HEK293 (cell line): ENCODE results near the gene CCR9.

Experiments used
- CTCF ChIA-PET: fragments of 350-600 bp; formaldehyde crosslinking; extraction: SDS; loops from one replicate; lab custom pipeline; 2021; ENCODE audit warnings: antibody characterized with exemption; lab: Yijun Ruan, JAX
- POLR2A ChIA-PET: fragments of 300-600 bp; formaldehyde crosslinking; extraction: SDS; loops from one replicate; lab custom pipeline; 2020; ENCODE audit warnings: antibody characterized with exemption, inconsistent platforms; lab: Yijun Ruan, JAX
- H3K27ac ChIP-seq: fragments of 200-500 bp; sonication (Bioruptor generic); 2 replicates; pipeline ENCODE4 v1.5.1; 2014; ENCODE audit warnings: low read depth, low read length, control low read depth, inconsistent platforms; ENCODE audit errors: extremely low read depth
- H3K36me3 ChIP-seq, 2 experiments: fragments of 200-500 bp in 1 of 2; sonication (Bioruptor generic) in 1 of 2; 1 replicate in 1 of 2; 2 replicates in 1 of 2; pipeline ENCODE4 v1.5.1; 2014 to 2017; ENCODE audit warnings: inconsistent platforms in 2 of 2, low read length in 2 of 2; ENCODE audit not compliant: control insufficient read depth in 2 of 2, insufficient read depth in 1 of 2
- H3K4me1 ChIP-seq: fragments of 200-500 bp; sonication (Bioruptor generic); 2 replicates; pipeline ENCODE4 v1.5.1; 2014; ENCODE audit warnings: mild to moderate bottlenecking, low read length, inconsistent platforms; ENCODE audit not compliant: control insufficient read depth, insufficient read depth
- H3K4me3 ChIP-seq: 2 replicates; pipeline ENCODE4 v1.5.1; 2011; ENCODE audit warnings: low read depth, mild to moderate bottlenecking, control low read depth, low read length, moderate library complexity
- H3K9me3 ChIP-seq: fragments of 200-500 bp; sonication (Bioruptor generic); 2 replicates; pipeline ENCODE4 v1.5.1; 2014; ENCODE audit warnings: low read depth, low read length, inconsistent platforms; ENCODE audit not compliant: control insufficient read depth, insufficient read depth
- GLIS1 ChIP-seq: fragments of 450-650 bp; formaldehyde crosslinking; IDR thresholded peaks from 2 replicates; pipeline ENCODE4 v1.5.1; 2016; ENCODE audit warnings: missing biosample characterization, missing genetic modification characterization
- KLF1 ChIP-seq: fragments of 450-650 bp; formaldehyde crosslinking; IDR thresholded peaks from 2 replicates; pipeline ENCODE4 v1.5.1; 2016; ENCODE audit warnings: missing biosample characterization, missing genetic modification characterization
- ZBTB7A ChIP-seq: fragments of 450-650 bp; formaldehyde crosslinking; IDR thresholded peaks from 2 replicates; pipeline ENCODE4 v1.5.1; 2016; ENCODE audit warnings: low read depth, missing biosample characterization, missing genetic modification characterization
- ZBTB8A ChIP-seq: fragments of 450-650 bp; formaldehyde crosslinking; IDR thresholded peaks from 2 replicates; pipeline ENCODE4 v1.5.1; 2016; ENCODE audit warnings: missing biosample characterization, missing genetic modification characterization
- ZIC2 ChIP-seq: fragments of 450-650 bp; formaldehyde crosslinking; IDR thresholded peaks from 2 replicates; pipeline ENCODE4 v1.5.1; 2016; ENCODE audit warnings: missing biosample characterization, missing genetic modification characterization
- ZNF169 ChIP-seq: fragments of 450-650 bp; formaldehyde crosslinking; IDR thresholded peaks from 2 replicates; pipeline ENCODE4 v1.5.1; 2016; ENCODE audit warnings: missing biosample characterization, missing genetic modification characterization
- ZNF223 ChIP-seq: fragments of 450-650 bp; formaldehyde crosslinking; IDR thresholded peaks from 2 replicates; pipeline ENCODE4 v1.5.1; 2016; ENCODE audit warnings: missing biosample characterization, missing genetic modification characterization
- ZNF24 ChIP-seq: fragments of 450-650 bp; formaldehyde crosslinking; IDR thresholded peaks from 2 replicates; pipeline ENCODE4 v1.5.1; 2016; ENCODE audit warnings: missing biosample characterization, missing genetic modification characterization
- ZNF248 ChIP-seq: fragments of 450-650 bp; formaldehyde crosslinking; IDR thresholded peaks from 2 replicates; pipeline ENCODE4 v1.5.1; 2017; ENCODE audit warnings: missing biosample characterization, missing genetic modification characterization
- ZNF266 ChIP-seq: fragments of 450-650 bp; formaldehyde crosslinking; IDR thresholded peaks from 2 replicates; pipeline ENCODE4 v1.5.1; 2016; ENCODE audit warnings: missing biosample characterization, missing genetic modification characterization, low read depth
- ZNF274 ChIP-seq, 2 experiments: fragments of 200-500 bp in 1 of 2; fragments of 450-650 bp in 1 of 2; sonication (Bioruptor generic) in 1 of 2; formaldehyde crosslinking in 1 of 2; IDR thresholded peaks; 2 replicates each; pipeline versions ENCODE4 v1.5.1 to v1.6.1; 2014 to 2016; ENCODE audit warnings: borderline replicate concordance in 1 of 2, inconsistent platforms in 1 of 2, low read length in 1 of 2, missing biosample characterization in 1 of 2, missing genetic modification characterization in 1 of 2
- ZNF292 ChIP-seq: fragments of 450-650 bp; formaldehyde crosslinking; IDR thresholded peaks from 2 replicates; pipeline ENCODE4 v1.5.1; 2016; ENCODE audit warnings: low read depth, missing biosample characterization, missing genetic modification characterization, borderline replicate concordance
- ZNF423 ChIP-seq: fragments of 450-650 bp; formaldehyde crosslinking; IDR thresholded peaks from 2 replicates; pipeline ENCODE4 v1.5.1; 2016; ENCODE audit warnings: missing biosample characterization, missing genetic modification characterization
- ZNF561 ChIP-seq: fragments of 450-650 bp; IDR thresholded peaks from 2 replicates; pipeline ENCODE4 v1.5.1; 2018; ENCODE audit warnings: missing biosample characterization, missing genetic modification characterization, borderline replicate concordance
- ZNF585B ChIP-seq: fragments of 450-650 bp; formaldehyde crosslinking; IDR thresholded peaks from 2 replicates; pipeline ENCODE4 v1.5.1; 2016; ENCODE audit warnings: missing biosample characterization, missing genetic modification characterization
- ZNF621 ChIP-seq: fragments of 450-650 bp; formaldehyde crosslinking; IDR thresholded peaks from 2 replicates; pipeline ENCODE4 v1.5.1; 2017; ENCODE audit warnings: missing biosample characterization, missing genetic modification characterization
- ZNF624 ChIP-seq: fragments of 450-650 bp; formaldehyde crosslinking; IDR thresholded peaks from 2 replicates; pipeline ENCODE4 v1.5.1; 2017; ENCODE audit warnings: missing biosample characterization, missing genetic modification characterization
- ZNF660 ChIP-seq: fragments of 450-650 bp; IDR thresholded peaks from 2 replicates; pipeline ENCODE4 v1.5.1; 2018; ENCODE audit warnings: missing biosample characterization, mild to moderate bottlenecking, missing genetic modification characterization
- ZNF677 ChIP-seq: fragments of 450-650 bp; IDR thresholded peaks from 2 replicates; pipeline ENCODE4 v1.5.0; 2018; ENCODE audit warnings: missing biosample characterization, mild to moderate bottlenecking, missing genetic modification characterization, moderate library complexity
- ZNF76 ChIP-seq: fragments of 450-650 bp; formaldehyde crosslinking; IDR thresholded peaks from 2 replicates; pipeline ENCODE4; 2016; ENCODE audit warnings: low read depth, missing biosample characterization, missing genetic modification characterization, borderline replicate concordance
- ZNF776 ChIP-seq: fragments of 450-650 bp; formaldehyde crosslinking; IDR thresholded peaks from 2 replicates; pipeline ENCODE4 v1.5.0; 2017; ENCODE audit warnings: missing biosample characterization, missing genetic modification characterization, borderline replicate concordance
- TF ChIP-seq, protein P1 (sequence below): fragments of 450-650 bp; formaldehyde crosslinking; IDR thresholded peaks from 2 replicates; pipeline ENCODE4 v1.5.1; 2016; ENCODE audit warnings: missing biosample characterization, missing genetic modification characterization
- TF ChIP-seq, protein P2 (sequence below): fragments of 450-650 bp; formaldehyde crosslinking; IDR thresholded peaks from 2 replicates; pipeline ENCODE4 v1.5.1; 2016; ENCODE audit warnings: missing biosample characterization, missing genetic modification characterization, low read depth
- TF ChIP-seq, protein P3 (sequence below): fragments of 450-650 bp; formaldehyde crosslinking; IDR thresholded peaks from 2 replicates; pipeline ENCODE4 v1.5.1; 2016; ENCODE audit warnings: missing biosample characterization, missing genetic modification characterization
- TF ChIP-seq, protein P4 (sequence below): fragments of 450-650 bp; formaldehyde crosslinking; IDR thresholded peaks from 2 replicates; pipeline ENCODE4 v1.5.1; 2016; ENCODE audit warnings: missing biosample characterization, missing genetic modification characterization

CCR9 gene

DNA sequence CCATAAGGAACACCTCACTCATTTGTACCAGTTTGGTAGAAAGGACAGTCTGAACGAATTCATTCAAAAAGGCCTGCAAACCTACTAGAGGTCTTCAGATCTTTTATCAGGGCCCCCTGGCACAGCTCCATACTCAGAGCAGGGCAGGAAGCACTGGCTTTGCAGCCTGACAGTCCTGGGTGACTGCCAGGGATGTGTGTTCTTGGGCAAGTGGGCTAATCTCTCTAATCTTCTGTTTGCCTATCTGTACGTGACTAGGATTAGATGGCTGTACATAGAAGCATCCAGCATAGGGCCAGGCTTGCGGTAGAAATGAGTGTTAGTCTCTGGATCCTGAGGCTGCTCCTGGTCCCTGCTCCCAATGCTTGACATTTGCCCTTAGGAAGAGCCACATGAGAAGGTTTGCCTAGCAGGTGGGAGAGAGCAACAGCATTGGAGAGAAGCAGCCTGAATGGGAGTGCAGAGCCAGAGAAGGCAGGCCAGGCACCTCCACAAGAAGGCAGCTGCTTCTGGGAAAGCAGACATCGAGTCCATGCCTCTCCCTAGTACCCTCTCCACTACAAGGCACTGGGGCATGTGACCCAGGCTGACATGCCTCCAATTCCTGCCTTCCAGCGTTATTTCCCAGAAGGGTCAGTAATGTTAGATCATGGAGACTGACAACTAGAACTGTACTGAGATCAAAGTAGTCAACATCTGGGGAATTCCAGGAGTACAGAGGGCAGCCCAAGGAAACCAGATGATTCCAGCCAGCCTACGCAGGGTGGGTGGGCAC lies 55.9 kb downstream of the CCR9 start:
- peaks cover 0 to 66% of the 10 kb centered on the region in 2 experiments; a peak in 1 of 3 replicates for H3K36me3 ChIP-seq
- TF ChIP-seq KLF1 (tag by site-specific recombination): no peak
- TF ChIP-seq ZNF561 (tag by site-specific recombination): no peak
- TF ChIP-seq ZNF677: no peak
- no peak for TF ChIP-seq ZNF24 (tag by site-specific recombination)
- TF ChIP-seq ZNF76 (tag by site-specific recombination): no peak
- TF ChIP-seq ZBTB7A: no peak
- TF ChIP-seq, protein P1, sequence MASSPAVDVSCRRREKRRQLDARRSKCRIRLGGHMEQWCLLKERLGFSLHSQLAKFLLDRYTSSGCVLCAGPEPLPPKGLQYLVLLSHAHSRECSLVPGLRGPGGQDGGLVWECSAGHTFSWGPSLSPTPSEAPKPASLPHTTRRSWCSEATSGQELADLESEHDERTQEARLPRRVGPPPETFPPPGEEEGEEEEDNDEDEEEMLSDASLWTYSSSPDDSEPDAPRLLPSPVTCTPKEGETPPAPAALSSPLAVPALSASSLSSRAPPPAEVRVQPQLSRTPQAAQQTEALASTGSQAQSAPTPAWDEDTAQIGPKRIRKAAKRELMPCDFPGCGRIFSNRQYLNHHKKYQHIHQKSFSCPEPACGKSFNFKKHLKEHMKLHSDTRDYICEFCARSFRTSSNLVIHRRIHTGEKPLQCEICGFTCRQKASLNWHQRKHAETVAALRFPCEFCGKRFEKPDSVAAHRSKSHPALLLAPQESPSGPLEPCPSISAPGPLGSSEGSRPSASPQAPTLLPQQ (tag by site-specific recombination): no peak
- TF ChIP-seq, protein P2, sequence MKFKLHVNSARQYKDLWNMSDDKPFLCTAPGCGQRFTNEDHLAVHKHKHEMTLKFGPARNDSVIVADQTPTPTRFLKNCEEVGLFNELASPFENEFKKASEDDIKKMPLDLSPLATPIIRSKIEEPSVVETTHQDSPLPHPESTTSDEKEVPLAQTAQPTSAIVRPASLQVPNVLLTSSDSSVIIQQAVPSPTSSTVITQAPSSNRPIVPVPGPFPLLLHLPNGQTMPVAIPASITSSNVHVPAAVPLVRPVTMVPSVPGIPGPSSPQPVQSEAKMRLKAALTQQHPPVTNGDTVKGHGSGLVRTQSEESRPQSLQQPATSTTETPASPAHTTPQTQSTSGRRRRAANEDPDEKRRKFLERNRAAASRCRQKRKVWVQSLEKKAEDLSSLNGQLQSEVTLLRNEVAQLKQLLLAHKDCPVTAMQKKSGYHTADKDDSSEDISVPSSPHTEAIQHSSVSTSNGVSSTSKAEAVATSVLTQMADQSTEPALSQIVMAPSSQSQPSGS: no peak
- no peak for TF ChIP-seq ZNF624 (tag by site-specific recombination)
- no peak for TF ChIP-seq ZBTB8A (tag by site-specific recombination)
- TF ChIP-seq ZNF223 (tag by site-specific recombination): no peak
- TF ChIP-seq ZNF585B (tag by site-specific recombination): no peak
- no peak for TF ChIP-seq ZNF776 (tag by site-specific recombination)
- TF ChIP-seq GLIS1 (tag by site-specific recombination): no peak
- H3K4me3 ChIP-seq: no peak overlapping the region
- H3K9me3 ChIP-seq: no peaks in the 10 kb centered on the region
- no peaks in the 10 kb centered on the region for H3K4me1 ChIP-seq
- ChIA-PET CTCF (interaction anchor here (0.8 kb wide), 1 partner anchor 32 kb away, joined by 3 read pairs; no protein-coding TSS in a partner anchor), POLR2A (no interaction called here)
- no peak overlapping the region for H3K27ac ChIP-seq

DNA sequence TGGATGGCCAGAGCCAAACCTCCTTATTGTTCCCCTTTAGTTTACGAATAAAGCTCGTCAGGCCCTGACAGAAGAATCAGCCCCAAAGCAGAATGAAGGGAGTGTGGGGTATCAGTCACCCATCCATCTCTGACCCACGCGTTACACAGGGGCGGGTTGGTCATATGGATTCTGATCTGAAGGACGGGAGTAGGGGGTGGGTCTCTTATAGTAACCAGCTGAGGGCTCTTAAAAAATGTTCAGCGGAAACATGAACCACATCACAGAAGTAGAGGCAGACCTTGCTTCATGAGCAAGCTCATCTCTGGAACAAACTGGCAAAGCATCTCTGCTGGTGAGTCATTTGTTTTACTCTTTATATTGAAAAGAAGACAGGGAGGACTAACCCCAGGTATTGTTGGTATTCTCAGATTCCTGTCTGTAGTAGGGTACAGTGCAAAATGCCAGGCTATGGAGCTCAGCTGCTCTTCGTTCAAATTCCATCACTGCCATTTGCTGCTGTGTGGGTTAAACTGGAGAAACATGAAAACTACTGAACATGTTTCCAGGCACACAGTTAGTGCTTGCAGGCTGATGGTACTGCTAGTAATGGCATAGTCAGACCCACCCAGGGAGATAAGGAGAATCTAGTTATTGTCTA lies 57.0 kb downstream of the CCR9 start, which contains the start of gene CXCR6:
Gene CXCR6, plus strand, starts transcription at position 258 of the 640 bp plus-strand sequence. CDS start 3,018 bp downstream, outside the sequence.
- no peaks in the 10 kb centered on the region for H3K4me1 ChIP-seq
- H3K4me3 ChIP-seq: no peak within 1 kb of the TSS
- no peak within 1 kb of the TSS for H3K27ac ChIP-seq
- POLR2A ChIA-PET: no interaction called here
- peaks cover 0 to 68% of the 10 kb centered on the region in 2 experiments; a peak in 1 of 3 replicates for H3K36me3 ChIP-seq
- TF ChIP-seq, protein P3, sequence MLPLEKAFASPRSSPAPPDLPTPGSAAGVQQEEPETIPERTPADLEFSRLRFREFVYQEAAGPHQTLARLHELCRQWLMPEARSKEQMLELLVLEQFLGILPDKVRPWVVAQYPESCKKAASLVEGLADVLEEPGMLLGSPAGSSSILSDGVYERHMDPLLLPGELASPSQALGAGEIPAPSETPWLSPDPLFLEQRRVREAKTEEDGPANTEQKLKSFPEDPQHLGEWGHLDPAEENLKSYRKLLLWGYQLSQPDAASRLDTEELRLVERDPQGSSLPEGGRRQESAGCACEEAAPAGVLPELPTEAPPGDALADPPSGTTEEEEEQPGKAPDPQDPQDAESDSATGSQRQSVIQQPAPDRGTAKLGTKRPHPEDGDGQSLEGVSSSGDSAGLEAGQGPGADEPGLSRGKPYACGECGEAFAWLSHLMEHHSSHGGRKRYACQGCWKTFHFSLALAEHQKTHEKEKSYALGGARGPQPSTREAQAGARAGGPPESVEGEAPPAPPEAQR: no peak
- TF ChIP-seq ZIC2 (tag by site-specific recombination) (no peak), ZNF274 (IDR thresholded peaks at IDR 0.05; ENCODE audit: low read length) (no peak), ZNF274 (tag by site-specific recombination; IDR thresholded peaks at IDR 0.05; ENCODE audit: borderline replicate concordance) (no peak), ZNF621 (tag by site-specific recombination) (no peak), ZNF248 (tag by site-specific recombination) (no peak), ZNF266 (tag by site-specific recombination) (no peak), ZNF423 (tag by site-specific recombination) (no peak), ZNF292 (tag by site-specific recombination) (no peak), ZNF223 (tag by site-specific recombination) (no peak), ZNF169 (no peak), ZNF660 (tag by site-specific recombination) (no peak)
- TF ChIP-seq, protein P4, sequence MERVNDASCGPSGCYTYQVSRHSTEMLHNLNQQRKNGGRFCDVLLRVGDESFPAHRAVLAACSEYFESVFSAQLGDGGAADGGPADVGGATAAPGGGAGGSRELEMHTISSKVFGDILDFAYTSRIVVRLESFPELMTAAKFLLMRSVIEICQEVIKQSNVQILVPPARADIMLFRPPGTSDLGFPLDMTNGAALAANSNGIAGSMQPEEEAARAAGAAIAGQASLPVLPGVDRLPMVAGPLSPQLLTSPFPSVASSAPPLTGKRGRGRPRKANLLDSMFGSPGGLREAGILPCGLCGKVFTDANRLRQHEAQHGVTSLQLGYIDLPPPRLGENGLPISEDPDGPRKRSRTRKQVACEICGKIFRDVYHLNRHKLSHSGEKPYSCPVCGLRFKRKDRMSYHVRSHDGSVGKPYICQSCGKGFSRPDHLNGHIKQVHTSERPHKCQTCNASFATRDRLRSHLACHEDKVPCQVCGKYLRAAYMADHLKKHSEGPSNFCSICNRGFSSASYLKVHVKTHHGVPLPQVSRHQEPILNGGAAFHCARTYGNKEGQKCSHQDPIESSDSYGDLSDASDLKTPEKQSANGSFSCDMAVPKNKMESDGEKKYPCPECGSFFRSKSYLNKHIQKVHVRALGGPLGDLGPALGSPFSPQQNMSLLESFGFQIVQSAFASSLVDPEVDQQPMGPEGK (tag by site-specific recombination): no peak
- H3K9me3 ChIP-seq: no peaks in the 10 kb centered on the region
- CTCF ChIA-PET: interaction anchor here (0.6 to 2.1 kb wide), 5 partner anchors 12 to 405 kb away, joined by 3 to 12 read pairs (median 3); no protein-coding TSS in a partner anchor
